ENCODE measurements around the gene LIN7B.

LIN7B gene

GRCh38 chr19:49148784-49149651 lies 34.8 kb downstream of the LIN7B start:
- DNase-seq: peak; percentile 79

DNA sequence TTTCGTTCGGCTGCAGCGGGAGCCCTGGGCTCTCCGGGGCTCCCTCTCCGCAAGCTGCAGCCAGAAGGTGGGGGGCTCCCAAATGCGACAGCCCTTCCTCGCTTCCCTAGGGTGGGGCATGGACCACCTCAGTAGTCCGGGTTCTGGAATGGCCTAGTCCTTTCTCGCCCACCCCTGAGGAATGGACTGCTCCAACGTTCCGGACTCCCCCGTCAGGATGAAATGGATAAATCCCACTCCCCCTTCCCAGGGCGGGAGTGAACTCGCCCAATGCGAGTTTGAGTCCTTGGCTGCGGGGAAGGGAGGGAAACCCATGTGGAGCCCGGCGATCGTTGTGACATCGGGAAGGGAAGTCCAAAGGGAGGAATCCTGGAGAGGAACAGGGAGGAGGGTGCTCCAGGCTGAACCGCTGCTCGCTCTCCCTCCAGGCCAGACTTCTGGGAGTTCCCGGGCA lies 35.5 kb downstream of the LIN7B start:
- no peak for DNase-seq

DNA sequence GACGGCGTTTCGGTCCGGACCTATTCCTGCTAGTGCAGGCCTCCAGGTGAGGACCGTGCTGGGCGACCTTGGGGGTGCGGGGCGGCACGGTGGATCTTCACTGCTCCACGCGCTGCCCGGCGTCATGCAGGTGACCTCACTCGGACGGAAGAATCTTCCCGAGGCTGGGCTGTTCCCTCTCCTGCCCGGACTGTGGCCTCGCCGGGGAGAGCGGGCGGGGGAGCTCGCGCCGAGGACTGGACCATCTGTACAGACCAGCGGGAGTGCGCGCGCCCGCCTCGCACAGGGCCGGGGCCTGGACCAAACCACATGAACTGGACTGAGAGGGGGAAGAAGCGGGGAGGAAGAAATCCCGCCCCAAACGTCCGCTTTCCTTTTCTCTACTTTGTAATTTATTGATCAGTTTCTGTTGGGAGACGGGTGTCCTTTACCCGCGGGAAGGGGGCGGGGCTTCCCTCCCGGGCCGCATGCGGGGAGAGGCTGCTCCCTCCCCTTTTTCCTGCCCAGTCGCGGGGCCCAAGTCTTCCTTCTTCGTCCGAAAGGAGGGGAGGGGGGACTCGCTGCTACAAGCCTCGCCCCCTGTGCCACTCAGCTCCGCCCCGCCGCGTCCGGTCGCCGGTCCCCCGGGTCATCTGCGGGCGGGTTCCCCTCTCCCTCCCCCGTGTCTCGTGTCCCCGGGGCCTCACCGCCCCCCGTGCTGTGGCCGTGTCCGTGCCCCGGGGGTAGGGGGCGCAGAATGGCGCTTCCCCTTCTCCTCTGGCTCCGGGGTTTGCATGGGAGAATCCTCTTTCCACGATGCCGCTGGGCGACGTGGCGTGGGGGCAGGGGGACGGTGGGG lies 36.2 kb downstream of the LIN7B start:
- peak; percentile 23 for DNase-seq

DNA sequence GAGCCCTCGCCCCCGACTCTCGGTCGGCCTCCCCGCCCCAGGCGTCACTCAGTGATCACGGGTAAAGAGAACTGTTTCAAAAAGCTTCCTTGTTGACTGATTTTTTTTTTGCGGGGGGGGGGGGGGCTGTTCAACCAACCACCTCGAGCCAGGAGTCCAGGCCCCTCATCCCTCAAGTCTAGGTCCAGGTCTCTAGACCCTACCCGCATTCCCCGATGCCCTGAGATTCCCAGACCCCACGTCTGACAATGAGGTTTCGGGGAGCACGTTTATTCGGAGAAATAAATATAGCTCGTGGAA lies 36.7 kb downstream of the LIN7B start:
- DNase-seq: no peak

GRCh38 chr19:49151267-49152118 lies 37.3 kb downstream of the LIN7B start:
- peak; percentile 15 for DNase-seq

GRCh38 chr19:49152119-49152550 lies 38.0 kb downstream of the LIN7B start:
- DNase-seq: no peak

GRCh38 chr19:49153167-49153809 lies 39.1 kb downstream of the LIN7B start:
- DNase-seq: no peak

DNA sequence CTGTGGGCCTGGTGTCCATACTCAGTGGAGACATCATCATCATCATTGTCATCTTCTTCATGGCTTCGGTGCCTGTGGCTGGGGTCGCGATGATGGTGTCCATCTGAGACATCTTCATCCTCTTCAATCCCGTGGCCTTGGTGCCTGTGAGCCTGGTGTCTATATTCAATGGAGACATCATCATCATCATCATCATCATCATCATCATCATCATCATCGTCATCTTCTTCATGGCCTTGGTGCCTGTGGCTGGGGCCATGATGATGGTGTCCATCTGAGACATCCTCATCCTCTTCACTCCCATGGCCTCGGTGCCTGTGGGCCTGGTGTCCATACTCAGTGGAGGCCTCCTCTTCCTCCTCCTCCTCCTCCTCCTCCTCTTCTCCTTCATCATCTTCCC lies 40.1 kb downstream of the LIN7B start:
- DNase-seq: no peak

DNA sequence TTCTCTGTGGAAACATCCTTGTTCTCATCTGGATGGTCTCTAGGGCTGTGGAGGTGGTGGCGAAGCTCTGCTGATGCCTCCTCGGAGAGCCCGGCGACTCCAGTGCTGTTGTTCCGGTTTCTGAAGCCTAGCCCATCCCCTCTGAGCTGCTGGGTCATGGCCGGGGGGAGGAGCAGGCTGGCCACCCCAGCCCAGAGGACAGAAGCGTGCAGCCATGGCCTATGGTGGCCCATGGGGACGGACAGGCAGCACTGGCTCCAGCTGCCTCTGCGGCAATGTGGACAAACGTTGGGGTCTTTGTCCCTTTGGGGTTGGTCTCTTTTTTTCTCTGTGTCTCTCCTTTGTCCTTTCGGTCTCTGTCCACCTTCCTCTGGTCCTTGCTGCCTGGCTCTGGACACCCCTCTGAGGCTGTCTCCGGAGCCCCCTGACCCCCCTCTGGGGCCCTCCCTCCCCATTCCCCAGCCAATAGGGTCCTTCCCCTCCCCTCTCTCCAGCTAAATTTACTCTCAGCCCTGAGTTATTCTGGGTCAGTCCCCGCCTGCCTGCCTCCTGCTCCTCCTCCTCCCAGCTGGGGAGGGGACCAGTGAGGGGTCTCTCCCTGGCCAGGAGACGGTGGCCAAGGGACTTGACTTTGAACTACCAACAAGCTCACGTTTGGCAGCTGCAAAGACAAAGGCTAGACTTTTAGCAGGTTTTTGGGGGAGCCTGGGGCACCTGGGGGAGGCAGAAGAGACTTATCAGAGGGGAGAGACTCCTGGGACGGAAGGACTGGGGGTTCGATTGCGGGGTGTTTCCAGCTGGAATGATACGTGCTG lies 41.0 kb downstream of the LIN7B start, which contains the start of gene HRC:
TSS of gene HRC (minus strand) at position 392 of the 815 bp plus-strand sequence. CDS start at position 233, 159 bp downstream.
- no peak for DNase-seq

DNA sequence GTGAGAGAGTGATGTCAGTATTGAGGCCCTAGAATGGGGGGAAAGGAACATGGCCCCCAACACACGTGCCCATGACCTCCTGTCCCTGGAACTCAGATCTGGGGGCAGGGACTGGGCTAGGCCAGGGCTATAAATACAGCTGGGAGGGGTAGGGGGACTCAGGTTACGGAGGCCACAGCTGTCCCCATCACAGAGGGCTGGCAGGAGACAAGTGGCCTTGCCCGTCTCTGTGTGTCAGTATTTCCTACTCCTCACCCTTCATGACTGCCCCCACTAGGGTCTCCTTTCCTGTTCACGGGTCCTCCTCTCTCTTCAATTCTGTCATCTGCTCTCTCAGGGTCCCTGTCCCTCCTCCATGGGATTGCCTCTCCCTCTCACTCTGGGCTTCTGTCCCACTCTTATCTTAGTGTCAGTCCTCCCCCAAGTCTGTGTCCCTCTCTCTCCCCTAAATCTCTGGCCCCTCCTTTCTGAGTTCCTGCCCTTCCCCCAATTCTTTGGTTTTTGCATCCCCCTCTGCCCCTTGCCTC lies 41.7 kb downstream of the LIN7B start:
- no peak for DNase-seq

DNA sequence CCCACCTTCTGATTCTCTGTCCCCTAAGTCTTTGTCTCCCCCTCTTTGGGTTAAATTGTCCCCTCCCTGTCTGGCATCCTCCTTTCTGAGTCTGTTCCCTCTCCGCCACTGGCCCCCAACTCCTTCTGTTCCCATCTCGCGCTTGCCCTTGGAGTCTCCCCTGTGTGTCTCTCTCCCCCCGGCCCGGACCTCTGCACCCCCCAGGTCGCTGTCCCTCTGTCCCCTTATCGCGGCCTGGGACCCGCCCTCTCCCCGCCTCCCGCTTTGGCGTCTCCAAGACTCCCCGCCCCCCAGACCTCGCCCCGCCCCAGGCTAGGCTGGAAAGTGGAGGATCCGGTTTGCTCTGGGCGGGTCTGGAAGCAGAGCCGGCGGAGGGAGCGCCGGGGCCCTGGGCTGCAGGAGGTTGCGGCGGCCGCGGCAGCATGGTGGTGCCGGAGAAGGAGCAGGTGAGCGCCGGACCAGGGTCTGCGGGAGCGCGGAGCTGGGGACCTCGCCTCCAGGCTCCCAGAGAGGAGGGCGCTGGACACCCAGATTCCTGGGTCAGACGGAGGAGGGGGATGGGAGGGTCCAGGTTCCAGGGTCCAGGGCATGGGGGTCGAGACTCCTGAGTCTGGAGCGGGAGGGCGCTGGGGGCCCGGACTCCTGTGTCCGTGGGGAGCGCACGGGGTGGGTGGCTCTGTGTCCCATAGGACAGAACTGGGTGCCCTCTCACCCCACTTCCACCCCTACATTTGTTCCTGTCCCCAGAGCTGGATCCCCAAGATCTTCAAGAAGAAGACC lies 43.5 kb downstream of the LIN7B start, which contains the start of gene TRPM4:
TSS of gene TRPM4 (plus strand) at position 348 of the 780 bp plus-strand sequence. CDS start at position 423, 75 bp downstream.
- peak; percentile 22 for DNase-seq

DNA sequence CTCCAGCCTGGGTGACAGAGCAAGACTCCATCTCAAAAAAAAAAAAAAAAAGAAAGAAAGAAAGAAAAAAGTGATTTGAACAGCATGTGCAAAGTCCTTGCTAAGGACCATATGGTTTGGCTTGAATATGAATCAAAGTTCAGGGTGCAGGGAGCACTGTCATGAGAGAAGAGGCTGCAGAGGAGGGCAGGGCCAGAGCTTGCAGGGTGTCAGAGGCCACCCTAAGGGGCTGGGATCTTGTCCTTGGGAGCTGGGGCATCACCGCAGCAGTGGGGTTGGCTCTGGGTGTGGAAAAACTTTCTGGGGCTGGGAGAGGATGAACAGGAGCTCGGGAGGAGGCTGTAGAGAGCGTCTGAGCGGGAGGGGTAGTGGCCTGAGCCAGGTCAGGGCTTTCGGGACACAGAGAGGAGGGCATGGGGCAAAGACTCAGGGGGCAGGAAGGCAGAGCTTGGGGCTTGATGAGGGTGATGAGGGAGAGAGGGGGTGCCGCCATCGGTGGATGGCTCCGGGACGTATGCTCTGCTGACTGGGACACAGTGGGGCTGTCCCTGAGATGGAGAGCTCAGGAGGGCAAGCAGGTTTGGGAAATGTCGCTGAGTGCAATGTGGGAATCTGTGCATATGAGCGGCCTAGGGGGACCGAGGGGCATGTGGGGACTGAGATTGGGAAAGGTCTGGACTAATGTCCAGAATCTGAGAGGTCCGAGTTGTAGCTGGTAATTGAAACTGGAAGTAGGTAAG lies 46.5 kb downstream of the LIN7B start:
- no peak for DNase-seq

- no peak for DNase-seq
These were observed 47.8 kb downstream of the LIN7B start for GRCh38 chr19:49161987-49162386.

GRCh38 chr19:49165111-49165750 lies 51.1 kb downstream of the LIN7B start:
- DNase-seq: no peak

- DNase-seq: no peak
These were observed 51.7 kb downstream of the LIN7B start for GRCh38 chr19:49165865-49166301.

- DNase-seq: no peak
These were observed 53.8 kb downstream of the LIN7B start for GRCh38 chr19:49167857-49168409.
